Measurements from ENCODE around the gene CHFR.
"Not testable (repeated sequence)": the region's sequence is repeated elsewhere in the genome, so short reads cannot be mapped to it uniquely, and the experiment has no call there.

CHFR gene

DNA sequence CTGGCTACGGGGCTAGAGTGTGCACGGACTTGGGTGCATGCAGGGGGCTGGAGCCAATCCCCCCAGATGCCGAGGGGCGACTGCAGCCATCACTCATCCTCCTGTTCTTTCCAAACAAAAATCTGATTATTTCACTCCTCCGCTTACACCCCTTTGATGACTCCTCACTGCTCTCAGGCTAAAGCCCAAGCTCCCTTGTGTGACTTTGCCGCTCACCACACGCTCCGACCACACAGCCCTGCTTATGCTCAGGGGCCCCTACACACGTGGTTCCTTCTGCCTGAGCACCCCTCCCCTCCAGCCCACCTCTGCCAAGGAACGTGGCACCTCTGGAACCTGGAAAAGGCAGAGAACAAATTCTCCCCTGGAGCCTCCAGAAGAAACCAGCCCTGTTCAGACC is 13.7 kb downstream of the CHFR start:
- no peak for DNase-seq

DNA sequence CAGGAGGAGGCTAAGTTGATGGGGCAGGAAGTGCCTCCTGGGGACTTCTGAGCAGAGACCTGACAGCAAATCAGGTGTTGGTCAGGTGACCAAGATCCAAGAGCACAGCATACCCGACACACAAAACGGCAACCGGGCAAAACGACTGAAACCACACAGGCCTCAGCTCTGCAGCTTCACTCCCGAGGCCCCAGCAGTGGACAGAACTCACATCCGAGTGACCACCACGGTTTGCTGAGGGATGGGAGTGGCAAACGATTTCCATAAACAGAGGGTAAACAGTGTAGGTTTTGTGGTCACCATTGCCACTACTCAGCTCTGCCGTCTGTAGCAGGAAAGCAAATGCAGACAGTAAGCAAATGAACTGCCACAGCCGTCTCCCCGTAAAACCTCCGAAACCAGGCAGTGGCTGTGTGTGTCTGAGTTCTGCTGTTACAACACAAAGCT is 14.4 kb downstream of the CHFR start:
- no peak for DNase-seq

DNA sequence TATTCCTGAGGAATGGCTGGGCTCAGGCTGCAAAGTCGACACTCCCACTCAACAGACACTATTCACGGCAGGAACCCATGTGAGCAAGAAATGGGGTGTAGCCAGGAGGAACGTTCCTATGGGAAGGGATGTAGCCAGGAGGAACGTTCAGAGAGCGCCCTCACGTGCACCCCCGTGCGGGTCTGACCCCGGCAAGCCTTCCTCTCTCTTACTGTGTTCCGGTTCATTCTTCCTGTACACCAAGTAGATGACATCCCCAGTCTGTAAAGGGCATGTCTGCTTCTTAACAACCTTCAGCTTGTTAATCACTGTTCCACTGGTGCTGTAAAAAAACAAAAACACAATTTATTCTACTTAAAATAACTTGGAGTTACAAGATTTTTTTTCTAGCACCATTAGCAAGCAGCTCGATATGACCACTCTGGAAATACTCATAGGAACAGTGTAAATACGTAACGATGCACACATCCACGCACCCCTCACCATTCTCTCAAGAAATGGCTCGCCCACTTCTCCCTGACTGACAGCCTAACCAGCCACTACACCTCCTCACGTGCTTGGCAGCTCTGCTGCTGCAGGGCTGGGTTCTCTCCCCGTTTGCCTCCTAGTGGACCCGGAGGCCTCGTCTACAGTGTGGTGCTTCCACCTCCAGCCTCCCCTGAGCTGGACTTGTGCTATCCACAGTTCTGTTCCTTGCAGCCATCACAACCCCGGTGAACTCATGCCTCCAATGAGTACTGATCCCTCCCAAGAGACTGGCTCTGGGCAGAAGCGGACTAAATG is 15.1 kb downstream of the CHFR start:
- no peak for DNase-seq

DNA sequence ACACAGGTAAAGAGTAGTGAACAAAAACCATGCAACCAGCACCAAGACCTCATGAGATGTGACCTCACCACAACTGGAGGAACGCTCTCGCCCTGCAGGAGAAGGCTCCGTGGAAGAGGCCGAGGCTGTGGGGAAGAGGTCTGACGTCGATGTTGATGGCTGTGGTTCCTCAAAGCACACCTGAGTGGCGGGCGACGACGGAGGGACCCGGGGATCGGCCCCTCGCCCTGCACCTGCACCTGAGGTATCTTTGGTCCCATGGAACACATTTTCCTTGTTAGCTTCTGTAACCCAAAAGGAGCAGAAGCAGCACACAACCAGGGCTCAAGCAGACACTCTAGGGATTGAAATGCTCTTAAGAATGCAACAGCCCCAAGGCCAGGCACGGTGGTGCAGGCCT is 17.9 kb downstream of the CHFR start:
- no peak for DNase-seq

DNA sequence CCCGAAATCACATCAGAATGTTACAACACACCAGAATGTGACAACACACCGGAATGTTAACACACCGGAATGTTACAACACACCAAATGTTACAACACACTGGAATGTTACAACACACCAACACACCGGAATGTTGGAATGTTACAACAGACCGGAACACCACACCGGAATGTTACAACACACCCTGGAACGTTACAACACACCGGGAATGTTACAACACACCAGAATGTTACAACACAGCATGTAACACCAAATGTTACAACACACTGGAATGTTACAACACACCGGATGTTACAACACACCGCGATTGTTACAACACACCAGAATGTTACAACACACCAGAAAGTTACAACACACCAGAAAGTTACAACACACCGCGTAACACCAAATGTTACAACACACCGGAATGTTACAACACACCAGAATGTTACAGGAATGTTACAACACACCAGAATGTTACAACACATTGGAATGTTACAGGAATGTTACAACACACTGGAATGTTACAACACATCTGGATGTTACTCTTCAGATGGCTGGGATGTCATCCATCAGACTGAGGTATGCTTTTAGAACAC is 21.1 kb downstream of the CHFR start:
- DNase-seq: peak; percentile 61

DNA sequence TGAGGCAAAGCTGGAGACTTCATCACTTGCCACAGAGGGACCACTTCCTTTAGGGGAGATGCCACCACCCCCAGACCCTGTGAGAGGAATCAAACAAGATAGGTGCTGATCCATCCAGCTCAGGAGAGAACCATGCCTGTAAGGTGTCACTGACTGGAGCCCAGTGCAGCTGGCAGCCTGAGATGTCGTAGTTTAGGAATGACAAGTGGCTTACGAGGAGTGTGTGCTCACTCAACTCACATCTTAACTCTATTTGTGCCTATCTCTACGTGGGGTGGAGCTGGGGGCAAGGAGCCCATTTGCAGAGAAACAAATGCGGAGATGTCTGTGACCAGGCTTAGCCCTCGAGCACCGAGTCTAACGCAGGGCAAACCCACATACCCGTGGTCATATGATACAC is 25.8 kb downstream of the CHFR start:
- no peak for DNase-seq

DNA sequence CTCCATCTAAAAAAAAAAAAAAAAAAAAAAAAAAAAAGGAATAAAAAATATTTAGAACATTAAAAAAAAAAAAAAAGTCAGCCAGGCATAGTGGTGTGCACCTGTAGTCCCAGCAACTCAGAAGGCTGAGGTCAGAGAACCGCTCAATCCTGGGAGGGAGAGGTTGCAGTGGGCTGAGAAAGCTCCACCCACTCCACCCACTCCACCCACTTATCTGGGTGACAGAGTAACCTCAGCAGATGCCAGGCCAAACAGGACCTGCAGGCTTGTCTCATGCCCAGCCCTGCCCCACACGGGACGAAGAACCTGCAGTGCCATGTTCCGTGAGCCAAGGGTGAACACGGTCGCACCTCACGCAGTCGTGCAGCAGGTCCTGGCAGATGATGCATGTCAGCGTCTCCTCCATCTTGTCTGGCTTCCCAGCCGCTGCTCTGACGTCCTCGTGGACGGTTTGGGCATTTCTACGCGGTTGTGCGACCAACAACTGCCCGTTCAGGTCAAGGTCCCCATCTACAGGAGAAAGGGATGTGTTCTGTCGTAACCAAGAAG is 28.6 kb downstream of the CHFR start:
- DNase-seq: no peak

DNA sequence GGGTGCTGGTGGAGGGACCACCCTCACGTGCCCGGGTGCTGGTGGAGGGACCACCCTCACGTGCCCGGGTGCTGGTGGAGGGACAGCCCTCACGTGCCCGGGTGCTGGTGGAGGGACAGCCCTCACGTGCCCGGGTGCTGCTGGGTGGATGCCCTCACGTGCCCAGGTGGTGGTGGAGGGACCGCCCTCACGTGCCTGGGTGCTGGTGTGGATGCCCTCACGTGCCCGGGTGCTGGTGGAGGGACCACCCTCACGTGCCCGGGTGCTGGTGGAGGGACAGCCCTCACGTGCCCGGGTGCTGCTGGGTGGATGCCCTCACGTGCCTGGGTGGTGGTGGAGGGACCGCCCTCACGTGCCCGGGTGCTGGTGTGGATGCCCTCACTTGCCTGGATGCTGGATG is 30.4 kb downstream of the CHFR start:
- DNase-seq: not testable (repeated sequence)

DNA sequence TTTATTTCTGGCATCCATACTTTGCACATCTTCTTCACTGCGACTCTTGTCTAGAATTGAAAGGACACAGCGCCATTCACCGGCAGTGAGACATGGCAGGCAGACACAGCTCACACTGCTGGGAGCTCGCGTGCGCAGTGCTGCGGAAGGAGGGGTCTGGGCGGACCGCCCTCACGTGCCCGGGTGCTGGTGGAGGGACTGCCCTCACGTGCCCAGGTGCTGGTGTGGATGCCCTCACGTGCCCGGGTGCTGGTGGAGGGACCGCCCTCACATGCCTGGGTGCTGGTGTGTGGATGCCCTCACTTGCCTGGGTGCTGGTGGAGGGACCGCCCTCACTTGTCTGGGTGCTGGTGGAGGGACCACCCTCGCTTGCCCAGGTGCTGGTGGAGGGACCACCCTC is 30.8 kb downstream of the CHFR start:
- no peak for DNase-seq

DNA sequence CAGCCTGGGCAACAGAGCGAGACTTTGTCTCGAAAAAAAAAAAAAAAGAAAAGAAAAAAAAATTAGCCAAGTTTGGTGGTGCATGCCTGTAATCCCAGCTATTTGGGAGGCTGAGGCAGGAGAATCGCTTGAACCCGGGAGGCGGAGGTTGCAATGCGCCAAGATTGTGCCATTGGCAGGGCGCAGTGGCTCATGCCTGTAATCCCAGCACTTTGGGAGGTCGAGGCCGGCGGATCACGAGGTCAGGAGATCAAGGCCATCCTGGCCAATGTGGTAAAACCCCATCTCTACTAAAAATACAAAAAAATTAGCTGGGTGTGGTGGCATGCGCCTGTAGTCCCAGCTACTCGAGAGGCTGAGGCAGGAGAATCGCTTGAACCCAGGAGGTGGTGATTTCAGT is 32.2 kb downstream of the CHFR start:
- DNase-seq: not testable (repeated sequence)

DNA sequence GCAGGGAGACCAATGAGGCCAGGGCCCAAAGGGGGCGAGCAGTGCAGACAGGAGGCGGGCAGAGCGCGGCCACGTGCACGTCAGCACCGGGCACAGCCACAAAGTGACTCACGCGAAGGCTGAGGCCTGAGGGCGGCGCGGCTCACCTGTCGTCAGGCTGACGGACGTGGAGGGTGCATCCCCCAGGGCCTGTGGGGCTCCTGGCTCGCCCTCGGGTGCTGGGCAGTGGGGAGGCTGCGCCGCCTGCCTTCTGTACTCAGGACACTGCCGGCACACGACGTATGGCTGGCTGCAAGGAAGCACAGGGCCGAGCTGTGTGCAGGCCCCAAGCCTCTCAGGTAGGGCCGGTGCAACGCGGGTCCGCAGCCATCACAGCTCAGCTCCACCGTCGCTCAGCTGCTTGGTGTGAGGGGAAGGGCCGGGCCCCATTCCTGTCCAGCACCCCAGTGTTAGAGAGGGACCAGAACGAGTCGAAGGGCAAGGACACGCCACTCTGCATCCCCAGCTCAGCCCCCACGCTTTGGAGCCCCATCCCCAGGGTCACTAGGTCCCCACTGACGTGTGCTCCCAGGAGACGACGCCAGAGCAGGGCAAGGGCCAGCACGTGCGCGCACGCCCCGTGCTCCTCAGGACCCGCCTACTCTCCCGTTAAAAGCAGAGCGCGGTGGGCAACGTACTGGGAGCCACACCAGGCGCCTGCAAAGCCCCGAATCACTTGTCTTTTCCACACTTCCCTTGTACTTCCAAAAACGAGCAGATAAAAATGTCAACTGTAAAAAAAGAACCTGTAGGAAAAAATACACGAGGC is 33.9 kb downstream of the CHFR start:
- DNase-seq: no peak

DNA sequence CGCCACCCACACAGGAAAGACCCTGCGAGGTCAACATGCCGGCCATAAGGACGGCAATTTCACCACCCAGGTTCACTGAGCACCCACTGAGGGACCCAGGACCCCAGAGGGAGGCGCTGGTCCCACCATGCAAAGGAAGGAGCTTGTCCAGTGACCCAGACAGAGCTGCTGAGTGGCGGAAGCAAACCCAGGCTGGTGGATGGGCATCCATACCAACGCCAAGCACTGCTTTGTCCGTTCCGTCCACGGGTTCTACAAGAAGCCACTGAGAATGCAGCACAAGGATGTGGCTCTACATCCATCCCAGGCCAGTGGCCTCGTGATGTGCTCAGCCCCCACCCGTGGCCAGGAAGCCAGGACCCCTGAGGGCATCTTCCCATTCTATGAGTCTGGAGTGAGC is 34.9 kb downstream of the CHFR start:
- DNase-seq: no peak

DNA sequence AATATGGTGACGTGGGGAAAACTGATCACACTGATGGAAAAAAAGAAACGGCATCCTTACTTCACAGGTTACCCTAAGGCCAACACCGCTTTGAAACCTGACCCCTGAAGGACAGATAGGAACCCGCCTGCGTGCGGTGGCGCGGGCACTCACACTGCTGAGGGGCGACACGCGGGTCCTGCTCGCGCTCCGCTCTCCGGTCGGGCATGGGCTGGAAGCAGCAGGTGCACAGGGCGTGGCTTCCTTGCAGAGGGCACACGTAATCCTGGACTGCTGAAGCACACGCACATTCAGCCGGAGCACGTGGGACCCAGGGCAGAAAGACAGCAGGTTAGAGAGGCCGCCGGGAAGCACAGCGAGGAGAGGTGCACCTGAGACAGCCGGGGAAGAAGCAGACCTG is 35.9 kb downstream of the CHFR start:
- DNase-seq: no peak

DNA sequence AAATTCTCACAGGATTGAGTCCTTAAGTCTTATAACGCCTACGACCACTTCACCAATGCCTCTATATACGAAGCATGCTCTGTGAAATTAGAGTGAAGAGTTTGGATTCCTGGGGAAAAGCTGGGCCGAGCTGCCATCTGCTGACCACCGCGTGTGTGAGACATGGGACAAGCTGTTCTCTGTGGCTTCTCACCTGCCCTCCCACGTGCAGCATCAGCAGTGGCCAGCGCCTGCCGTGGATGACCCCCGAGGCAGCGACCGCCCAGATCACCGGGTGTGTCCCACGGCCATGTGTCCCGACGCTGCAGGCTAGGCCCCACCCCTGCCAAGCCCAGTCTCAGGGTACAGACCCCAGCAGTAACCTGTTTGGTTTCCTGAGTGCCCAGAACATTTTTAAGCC is 37.1 kb downstream of the CHFR start:
- DNase-seq: no peak

DNA sequence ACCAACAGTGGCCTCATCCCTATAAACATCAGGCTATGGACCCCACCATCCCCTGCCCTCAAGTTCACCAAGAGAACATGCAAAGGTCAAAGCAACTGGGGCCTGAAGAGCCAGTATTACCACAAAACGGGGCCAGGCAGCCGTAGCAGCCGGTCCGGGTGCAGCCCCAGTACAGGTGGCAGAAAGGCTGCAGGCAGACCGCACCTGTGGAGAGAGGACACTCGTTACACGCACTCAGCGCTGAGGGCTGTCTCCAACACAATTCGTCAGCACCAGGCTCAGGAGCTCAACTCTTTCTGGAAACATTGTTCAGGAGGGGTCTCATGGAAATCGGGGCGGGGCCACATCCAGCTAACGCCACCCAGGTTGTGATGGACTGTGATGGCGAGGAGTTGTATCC is 38.9 kb downstream of the CHFR start:
- DNase-seq: no peak

DNA sequence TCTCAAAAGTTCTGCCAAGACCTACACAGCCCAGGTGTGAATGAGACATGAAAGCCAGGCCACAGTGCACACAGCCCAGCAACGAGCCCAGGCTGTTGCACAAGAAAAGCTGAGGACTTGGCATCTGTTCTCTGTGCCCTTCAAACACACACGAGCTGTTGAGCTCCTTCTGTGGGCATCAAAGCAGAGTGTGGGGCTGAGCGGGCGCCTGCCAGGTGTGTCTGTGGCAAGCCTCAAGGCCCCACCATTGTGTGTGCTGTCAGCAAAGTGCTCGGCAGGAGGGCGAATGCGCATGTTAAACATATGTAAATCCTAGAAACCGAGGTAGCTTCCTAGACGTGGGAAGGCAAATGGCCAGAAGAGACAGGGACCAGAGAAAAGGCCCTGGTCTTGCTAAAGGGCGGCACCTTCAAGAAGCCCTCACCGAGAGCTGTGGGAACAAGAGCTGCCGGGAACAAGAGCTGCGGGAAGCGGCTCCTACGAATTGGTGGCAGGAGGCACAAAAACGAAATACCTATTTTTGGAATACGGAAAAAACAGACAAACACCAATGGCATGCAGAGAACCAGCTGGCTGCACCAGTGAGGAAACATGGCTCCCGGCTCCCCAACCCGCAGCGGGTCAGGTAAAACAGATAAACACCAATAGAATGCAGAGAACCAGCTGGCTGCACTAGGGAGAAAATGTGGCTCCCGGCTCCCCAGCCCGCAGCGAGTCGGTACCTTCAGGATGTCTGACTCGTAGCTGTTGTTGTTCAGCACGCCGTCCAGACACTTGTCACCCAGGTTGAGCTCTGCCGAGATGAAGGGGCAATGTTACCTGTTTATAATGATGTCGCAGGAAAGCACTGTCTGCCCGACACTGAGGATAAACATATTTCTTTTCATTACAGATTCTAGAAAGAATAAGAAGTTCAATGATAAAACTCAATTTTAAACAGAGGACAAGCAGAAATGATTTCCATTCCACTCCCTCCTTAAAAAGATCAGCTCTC is 39.7 kb downstream of the CHFR start:
- no peak for DNase-seq

DNA sequence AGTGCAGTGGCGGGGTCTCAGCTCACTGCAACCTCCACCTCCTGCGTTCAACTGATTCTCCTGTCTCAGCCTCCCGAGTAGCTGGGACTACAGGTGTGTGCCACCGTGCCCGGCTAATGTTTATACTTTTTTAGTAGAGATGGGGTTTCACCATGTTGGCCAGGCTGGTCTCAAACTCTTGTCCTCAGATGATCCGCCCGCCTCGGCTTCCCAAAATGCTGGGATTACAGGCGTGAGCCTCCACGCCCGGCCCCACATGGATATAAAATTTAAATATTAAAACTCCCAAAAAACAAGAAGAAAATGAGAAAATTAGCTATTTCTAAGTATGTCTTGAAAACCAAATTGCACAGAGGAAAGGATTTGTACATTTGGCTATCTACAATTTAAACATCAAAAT is 42.7 kb downstream of the CHFR start:
- DNase-seq: not testable (repeated sequence)

DNA sequence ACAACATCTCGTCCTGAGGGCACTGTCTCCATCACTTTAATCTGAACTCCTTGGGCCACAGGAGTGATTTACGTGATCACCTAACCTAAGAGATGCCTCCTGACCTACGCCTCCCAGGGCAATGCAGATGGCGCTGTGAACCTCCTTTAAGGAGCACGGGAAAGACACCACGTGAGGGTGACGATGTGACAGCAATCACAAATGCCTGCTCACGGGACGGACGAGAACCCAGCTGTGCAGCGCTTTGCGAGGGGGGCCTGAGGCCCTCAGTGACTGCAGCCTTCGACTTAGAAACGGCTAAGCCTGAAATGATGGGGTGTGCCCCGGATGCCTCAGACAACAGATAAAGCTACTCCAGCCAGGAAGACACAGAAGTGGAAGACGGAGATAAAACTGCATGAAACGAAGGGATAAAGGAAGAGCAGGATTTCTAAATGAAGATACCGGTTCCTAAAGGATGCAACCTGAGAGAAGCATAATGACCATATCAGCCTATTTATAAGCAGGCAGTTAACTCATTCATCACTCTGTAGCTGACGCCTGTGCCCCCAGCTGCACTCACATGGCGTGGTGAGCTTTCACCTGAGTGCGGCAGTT is 44.9 kb downstream of the CHFR start:
- no peak for DNase-seq

DNA sequence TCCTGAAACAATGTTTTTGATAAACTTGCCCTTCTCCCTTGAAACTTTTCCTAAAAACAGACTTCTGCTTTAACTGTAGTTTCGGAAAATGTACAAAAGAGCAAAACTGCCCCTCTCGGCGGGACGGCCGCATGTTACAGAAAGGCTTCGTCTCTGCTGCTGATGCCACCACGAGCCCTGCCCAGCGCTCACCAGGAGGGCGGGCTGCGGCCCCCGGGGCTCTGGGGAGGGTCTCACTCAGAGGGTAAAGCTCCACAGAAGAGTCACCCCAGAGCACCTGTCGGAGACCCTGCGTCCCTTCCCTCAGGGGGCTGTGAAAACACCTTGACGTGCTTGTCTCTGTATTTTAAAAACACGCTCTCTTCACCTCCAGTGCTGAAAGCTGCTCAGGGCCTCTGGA is 46.3 kb downstream of the CHFR start:
- no peak for DNase-seq

DNA sequence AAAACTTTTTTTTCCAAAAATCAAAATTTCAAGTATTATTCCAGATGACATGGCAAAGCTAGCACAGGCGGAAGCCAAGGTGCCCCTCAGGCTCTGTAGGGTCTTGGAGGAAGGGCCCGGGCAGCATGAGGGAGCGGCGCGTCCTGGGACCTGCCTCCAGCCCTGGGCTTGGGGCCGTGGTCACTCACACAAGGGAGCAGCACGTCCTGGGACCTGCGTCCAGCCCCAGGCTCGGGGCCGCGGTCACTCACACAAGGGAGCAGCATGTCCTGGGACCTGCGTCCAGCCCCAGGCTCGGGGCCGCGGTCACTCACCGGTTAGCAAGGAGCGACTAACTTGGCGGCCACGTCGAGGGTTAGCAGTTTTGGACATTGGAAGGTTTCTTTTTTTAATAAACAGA is 46.9 kb downstream of the CHFR start:
- DNase-seq: no peak

DNA sequence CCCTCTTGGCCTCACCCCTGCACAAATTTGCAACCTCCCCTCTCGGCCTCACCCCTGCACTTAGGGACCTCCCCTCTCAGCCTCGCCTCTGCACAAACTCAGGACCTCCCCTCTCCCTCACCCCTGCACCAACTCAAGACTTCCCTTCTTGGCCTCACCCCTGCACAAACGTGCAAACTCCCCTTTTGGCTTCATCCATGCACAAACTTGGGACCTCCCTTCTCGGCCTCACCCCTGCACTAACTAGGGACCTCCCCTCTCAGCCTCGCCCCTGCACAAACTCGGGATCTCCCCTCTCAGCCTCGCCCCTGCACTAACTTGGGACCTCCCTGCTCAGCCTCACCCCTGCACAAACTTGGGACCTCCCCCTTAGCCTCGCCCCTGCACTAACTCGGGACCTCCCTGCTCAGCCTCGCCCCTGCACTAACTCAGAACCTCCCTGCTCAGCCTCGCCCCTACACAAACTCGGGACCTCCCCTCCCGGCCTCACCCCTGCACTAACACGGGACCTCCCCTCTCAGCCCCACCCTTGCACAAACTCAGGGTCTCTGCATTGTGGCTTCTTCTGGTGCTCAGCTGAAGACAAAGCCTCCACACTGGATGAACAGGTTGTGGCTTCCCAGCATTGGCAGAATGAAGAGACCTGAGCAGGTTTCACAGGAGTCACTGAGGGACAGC is 47.7 kb downstream of the CHFR start:
- DNase-seq: no peak
